NCI-H187 treated with DMSO at 0.1 percent for 48 hours (cell line): ENCODE data around the gene THAP4.

Experiments
- DNase-seq: peaks from one replicate; lab custom pipeline; 2025; lab: John Stamatoyannopoulos, UW

The THAP4 gene

GRCh38 chr2:241638940-241639339 lies 2.0 kb upstream of the THAP4 start:
- DNase-seq = no peak

GRCh38 chr2:241637795-241638660 lies 1.1 kb upstream of the THAP4 start:
- DNase-seq = no peak

- no peak for DNase-seq
These were observed 558 bp downstream of the THAP4 start for GRCh38 chr2:241636182-241637017.

GRCh38 chr2:241635756-241636155 lies 1.2 kb downstream of the THAP4 start:
- DNase-seq = no peak

- no peak for DNase-seq
These were observed 3.4 kb downstream of the THAP4 start for GRCh38 chr2:241633561-241633960.

- DNase-seq = no peak
These were observed 4.3 kb downstream of the THAP4 start for GRCh38 chr2:241632478-241633325.

- no peak for DNase-seq
These were observed 7.1 kb downstream of the THAP4 start for GRCh38 chr2:241629762-241630435.

GRCh38 chr2:241627675-241628074 lies 9.3 kb downstream of the THAP4 start:
- DNase-seq = no peak

- no peak for DNase-seq
These were observed 16.6 kb downstream of the THAP4 start for GRCh38 chr2:241620419-241620769.

GRCh38 chr2:241619597-241620418 lies 17.1 kb downstream of the THAP4 start:
- DNase-seq = no peak

GRCh38 chr2:241618829-241619228 lies 18.1 kb downstream of the THAP4 start:
- DNase-seq = no peak

- DNase-seq = no peak
These were observed 18.6 kb downstream of the THAP4 start for GRCh38 chr2:241618296-241618805.

GRCh38 chr2:241617431-241618154 lies 19.4 kb downstream of the THAP4 start:
- no peak for DNase-seq

- no peak for DNase-seq
These were observed 20.5 kb downstream of the THAP4 start for GRCh38 chr2:241616168-241617125.

GRCh38 chr2:241615522-241616052 lies 21.4 kb downstream of the THAP4 start:
- no peak for DNase-seq

GRCh38 chr2:241615041-241615440 lies 21.9 kb downstream of the THAP4 start:
- DNase-seq = no peak

GRCh38 chr2:241613017-241613780 lies 23.8 kb downstream of the THAP4 start:
- DNase-seq = no peak
